Ovary (tissue), 3 donors: ENCODE measurements around the gene PRDM16.

Experiments
- CTCF ChIP-seq, 3 donors: fragments of 450-650 bp in 2 of 3; fragments of 200-600 bp in 1 of 3; IDR thresholded peaks; one replicate each; pipeline versions ENCODE4 v1.5.1 to v1.8.0; 2016 to 2022; ENCODE audit warnings: antibody characterized with exemption in 3 of 3, mild to moderate bottlenecking in 1 of 3
- EP300 ChIP-seq: sonication (generic); formaldehyde crosslinking; IDR thresholded peaks from one replicate; pipeline ENCODE4 v1.6.1; 2017; ENCODE audit warnings: antibody characterized with exemption
- POLR2A ChIP-seq: fragments of 450-650 bp; IDR thresholded peaks from one replicate; pipeline ENCODE4 v1.6.1; 2017; ENCODE audit warnings: antibody characterized with exemption, mild to moderate bottlenecking, moderate library complexity
- donor health status: DM: no; HTN: no; CAD: no.

DNA sequence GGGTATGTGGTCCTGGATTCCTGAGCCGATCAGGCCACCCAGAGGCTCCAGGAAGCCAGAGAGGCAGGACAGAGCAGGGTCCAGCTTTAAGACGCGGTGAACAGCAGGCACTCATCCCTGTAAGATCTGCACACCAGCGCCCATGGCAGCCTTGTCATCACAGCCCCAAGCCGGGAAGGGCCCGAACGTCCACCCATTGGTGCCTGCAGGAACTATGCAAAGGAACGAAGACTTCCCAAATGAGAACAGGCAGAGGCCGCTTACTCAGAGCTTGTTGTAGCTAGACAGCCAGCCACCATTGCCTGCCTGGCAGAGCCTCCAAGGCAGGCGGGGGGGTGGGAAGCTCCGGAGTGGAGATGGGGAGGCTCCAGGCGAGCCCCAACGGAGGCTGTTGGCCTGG is 373.3 kb downstream of the PRDM16 start:
- TF ChIP-seq CTCF (IDR thresholded peaks at IDR 0.05) (no peak), POLR2A (no peak), EP300 (no peak)
